GM21360 (cell line): ENCODE measurements around the gene FAM20C.
"Not testable (repeated sequence)": the region's sequence is repeated elsewhere in the genome, so short reads cannot be mapped to it uniquely, and the experiment has no call there.

Source experiments
- ATAC-seq: cut with Tn5 transposase; IDR thresholded peaks from one replicate; pipeline ENCODE4 v1.9.1; 2021; ENCODE audit warnings: mild to moderate bottlenecking, moderate library complexity; ENCODE audit not compliant: unreplicated experiment

FAM20C gene

GRCh38 chr7:286266-286665, 93.9 kb downstream of the FAM20C start:
- no peak for ATAC-seq

GRCh38 chr7:288671-289101, 96.3 kb downstream of the FAM20C start:
- no peak for ATAC-seq

GRCh38 chr7:289209-289755, 96.9 kb downstream of the FAM20C start:
- ATAC-seq: no peak

GRCh38 chr7:289756-290553, 97.6 kb downstream of the FAM20C start, which contains the start of gene FOXL3:
TSS of gene FOXL3 (plus strand) at chr7:290170. CDS start at chr7:290170, 0 bp downstream.
- ATAC-seq: no peak

- ATAC-seq: no peak
Observed at GRCh38 chr7:290554-291372, 98.4 kb downstream of the FAM20C start.

- no peak for ATAC-seq
Observed at GRCh38 chr7:291373-292092, 99.2 kb downstream of the FAM20C start.

GRCh38 chr7:292226-292625, 99.9 kb downstream of the FAM20C start:
- no peak for ATAC-seq

GRCh38 chr7:292826-293225, 100.5 kb downstream of the FAM20C start:
- no peak for ATAC-seq

GRCh38 chr7:293681-294439, 101.5 kb downstream of the FAM20C start:
- no peak for ATAC-seq

GRCh38 chr7:294440-295154, 102.2 kb downstream of the FAM20C start:
- ATAC-seq: no peak

GRCh38 chr7:295155-296154, 103.1 kb downstream of the FAM20C start:
- ATAC-seq: no peak

GRCh38 chr7:296373-296945, 104.1 kb downstream of the FAM20C start:
- no peak for ATAC-seq

- not testable (repeated sequence) for ATAC-seq
Observed at GRCh38 chr7:297141-297540, 104.8 kb downstream of the FAM20C start.

- no peak for ATAC-seq
Observed at GRCh38 chr7:297611-298374, 105.4 kb downstream of the FAM20C start.

GRCh38 chr7:298375-298702, 106.0 kb downstream of the FAM20C start:
- ATAC-seq: no peak

GRCh38 chr7:298743-299142, 106.4 kb downstream of the FAM20C start:
- ATAC-seq: no peak

GRCh38 chr7:299169-299568, 106.8 kb downstream of the FAM20C start:
- no peak for ATAC-seq
